ENCODE results near the gene IRS2.

Gene IRS2

DNA sequence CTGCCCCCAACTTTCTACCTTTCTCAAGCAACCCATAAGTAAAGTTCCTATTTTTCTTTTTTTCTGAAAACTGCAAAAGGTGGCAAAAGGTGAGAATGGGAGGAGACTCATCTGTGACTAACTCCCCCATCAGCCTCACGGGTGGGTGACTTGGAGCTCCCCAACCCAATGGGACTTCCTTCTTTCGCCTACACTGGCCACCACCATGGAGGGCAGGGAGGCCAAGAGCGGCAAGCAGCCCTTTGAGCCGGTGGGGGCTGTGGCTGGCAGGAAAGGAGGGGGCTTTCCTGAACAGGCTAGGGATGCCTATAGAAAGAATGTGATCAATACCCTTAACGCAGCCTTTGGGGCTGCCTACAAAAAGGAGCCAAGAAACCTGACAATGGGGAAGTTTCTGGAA, 16.5 kb downstream of the IRS2 start:
- no peak overlapping the region for H3K4me3 ChIP-seq (ENCODE audit: low read depth, low read length)
- TF ChIP-seq, protein P1, sequence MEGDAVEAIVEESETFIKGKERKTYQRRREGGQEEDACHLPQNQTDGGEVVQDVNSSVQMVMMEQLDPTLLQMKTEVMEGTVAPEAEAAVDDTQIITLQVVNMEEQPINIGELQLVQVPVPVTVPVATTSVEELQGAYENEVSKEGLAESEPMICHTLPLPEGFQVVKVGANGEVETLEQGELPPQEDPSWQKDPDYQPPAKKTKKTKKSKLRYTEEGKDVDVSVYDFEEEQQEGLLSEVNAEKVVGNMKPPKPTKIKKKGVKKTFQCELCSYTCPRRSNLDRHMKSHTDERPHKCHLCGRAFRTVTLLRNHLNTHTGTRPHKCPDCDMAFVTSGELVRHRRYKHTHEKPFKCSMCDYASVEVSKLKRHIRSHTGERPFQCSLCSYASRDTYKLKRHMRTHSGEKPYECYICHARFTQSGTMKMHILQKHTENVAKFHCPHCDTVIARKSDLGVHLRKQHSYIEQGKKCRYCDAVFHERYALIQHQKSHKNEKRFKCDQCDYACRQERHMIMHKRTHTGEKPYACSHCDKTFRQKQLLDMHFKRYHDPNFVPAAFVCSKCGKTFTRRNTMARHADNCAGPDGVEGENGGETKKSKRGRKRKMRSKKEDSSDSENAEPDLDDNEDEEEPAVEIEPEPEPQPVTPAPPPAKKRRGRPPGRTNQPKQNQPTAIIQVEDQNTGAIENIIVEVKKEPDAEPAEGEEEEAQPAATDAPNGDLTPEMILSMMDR (IDR thresholded peaks at IDR 0.05; ENCODE audit: borderline replicate concordance, insufficient read depth, low read depth, low read length): no peak

DNA sequence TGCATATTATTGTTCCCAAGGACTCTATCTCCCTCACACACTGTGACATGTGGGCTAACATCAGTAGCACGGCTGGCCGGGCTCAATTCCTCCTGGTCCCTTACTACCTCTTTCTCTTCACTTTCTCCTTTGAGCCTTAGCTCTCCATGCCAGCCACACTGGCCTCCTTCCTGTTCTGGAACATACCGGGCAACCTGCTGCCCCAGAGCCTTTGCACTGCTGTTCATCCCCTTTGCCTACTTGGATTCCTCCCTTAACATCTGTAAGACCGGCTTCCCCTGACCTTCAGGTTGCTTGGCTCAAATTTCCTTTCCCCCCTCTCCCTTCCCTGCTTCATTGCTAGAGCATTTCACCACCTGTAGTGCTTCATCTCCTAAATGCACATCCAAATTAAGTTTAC, 17.1 kb downstream of the IRS2 start:
- TF ChIP-seq, protein P1 (IDR thresholded peaks at IDR 0.05; ENCODE audit: borderline replicate concordance, insufficient read depth, low read depth, low read length): no peak
- no peak overlapping the region for H3K4me3 ChIP-seq (ENCODE audit: low read depth, low read length)

DNA sequence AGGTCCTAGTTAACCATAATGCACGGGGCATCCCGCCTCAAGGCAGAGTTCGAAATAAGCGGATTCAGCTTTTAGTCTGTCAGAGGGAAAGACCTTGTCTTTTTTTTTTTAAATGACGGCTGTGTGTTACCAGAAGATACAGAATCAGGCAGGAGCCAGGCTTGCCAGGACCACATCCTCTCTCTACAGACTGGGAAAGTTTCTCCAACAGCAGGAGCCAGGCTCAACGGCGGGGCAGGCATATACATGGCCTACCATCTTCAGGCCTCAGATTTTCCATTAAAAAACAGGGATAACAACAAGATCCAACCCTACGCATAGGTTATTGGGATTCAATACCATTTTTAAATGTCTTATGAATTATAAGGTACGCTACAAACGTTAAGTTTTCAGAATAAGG, 17.8 kb downstream of the IRS2 start:
- TF ChIP-seq, protein P1 (IDR thresholded peaks at IDR 0.05; ENCODE audit: borderline replicate concordance, insufficient read depth, low read depth, low read length): no peak
- no peak overlapping the region for H3K4me3 ChIP-seq (ENCODE audit: low read depth, low read length)

DNA sequence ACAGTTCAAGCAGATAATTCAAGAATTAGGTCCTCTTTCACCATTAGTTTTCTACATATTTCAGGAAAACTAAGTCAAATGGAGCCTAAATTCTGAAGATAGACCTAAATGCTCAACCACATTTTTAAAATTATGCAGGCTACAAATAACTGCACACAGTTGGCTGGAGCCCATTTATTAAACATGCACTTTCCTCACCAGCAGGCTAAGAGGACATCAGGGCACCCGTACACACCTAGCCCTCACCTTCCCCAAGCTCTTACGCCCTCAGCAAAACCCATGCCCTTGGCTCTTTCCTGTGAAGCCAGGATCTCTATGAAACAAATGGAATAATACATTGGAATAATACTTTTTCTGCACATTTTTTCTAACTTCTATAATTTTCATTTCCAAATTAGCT, 18.2 kb downstream of the IRS2 start:
- TF ChIP-seq, protein P1 (IDR thresholded peaks at IDR 0.05; ENCODE audit: borderline replicate concordance, insufficient read depth, low read depth, low read length): no peak
- no peak overlapping the region for H3K4me3 ChIP-seq (ENCODE audit: low read depth, low read length)

DNA sequence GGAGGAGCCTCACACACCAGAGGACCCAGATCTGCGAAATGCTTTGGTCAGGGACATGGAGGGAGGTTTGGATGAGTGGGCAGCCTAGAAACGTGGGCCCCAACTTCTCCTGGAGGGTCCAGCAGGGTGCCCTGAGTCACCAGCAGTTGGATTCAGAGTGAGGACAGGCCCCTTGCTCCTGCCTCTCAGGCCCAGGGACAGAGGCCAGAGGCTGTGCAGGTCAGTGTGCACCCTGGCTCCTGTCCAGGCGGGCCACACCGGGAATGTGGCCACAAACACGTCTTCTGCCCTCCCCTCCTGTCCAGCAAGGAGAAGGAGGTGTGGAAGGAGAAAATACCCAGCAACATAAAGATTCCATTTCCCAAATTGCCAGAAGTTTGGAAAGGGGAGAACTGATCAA, 19.4 kb downstream of the IRS2 start:
- TF ChIP-seq, protein P1 (IDR thresholded peaks at IDR 0.05; ENCODE audit: borderline replicate concordance, insufficient read depth, low read depth, low read length): no peak
- no peak overlapping the region for H3K4me3 ChIP-seq (ENCODE audit: low read depth, low read length)

DNA sequence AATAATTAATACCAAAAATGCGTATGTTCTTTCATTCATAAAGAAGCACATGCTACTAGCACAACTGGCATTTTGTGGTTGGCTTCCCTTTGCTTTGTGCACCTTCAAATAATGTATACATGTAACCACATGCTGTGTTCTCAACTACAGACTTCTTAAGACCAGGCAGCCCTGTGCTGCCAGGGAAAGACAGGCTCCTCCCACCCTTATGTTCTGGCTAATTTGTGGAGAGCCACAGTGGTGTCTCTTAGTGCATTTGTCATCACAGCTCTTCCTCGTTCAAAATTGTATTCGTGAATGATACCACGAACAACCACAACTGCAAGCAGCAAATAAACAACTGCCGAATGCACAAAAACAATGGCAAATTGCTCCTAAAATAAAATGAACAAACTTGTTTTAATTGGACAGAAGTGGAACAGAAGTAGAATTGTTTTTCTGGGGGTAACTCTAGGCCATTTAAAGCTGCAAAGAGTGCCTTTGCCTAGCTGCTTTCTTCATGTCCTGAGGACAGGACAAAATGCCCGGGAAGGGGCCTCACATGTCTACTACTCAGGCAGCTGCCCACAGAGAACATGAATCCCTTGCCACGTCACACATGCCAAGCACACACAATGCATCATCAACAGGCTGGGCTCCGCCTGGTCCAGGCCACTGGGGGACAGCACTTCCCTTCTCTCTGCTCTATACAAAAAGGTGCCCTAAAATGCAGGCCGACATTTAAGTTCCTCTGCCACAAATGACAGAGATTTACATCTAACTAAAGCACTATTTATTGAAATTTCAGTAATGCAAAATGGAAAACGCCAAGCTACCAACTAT, 21.7 kb downstream of the IRS2 start:
- TF ChIP-seq, protein P1 (IDR thresholded peaks at IDR 0.05; ENCODE audit: borderline replicate concordance, insufficient read depth, low read depth, low read length): no peak
- no peak overlapping the region for H3K4me3 ChIP-seq (ENCODE audit: low read depth, low read length)

DNA sequence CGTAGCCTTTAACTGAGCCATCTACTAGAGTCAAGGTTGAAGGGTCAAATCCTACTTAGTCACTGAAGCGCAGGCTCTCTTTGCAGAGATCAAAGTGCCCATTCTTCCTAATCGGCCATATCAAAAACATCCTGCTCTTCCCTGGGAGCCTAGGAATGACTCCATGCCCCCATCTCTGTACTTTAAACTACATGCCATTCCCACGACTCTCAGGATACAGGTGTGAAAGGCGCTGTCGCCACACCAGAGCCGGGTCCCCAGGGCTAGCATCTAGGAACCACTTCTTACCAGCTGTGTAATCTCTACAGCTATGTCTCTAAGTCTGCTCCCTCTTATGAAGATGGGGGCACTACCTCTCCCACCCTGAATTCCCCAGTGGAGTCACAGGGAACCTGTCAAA, 22.3 kb downstream of the IRS2 start:
- H3K4me3 ChIP-seq (ENCODE audit: low read depth, low read length): no peak overlapping the region
- TF ChIP-seq, protein P1 (IDR thresholded peaks at IDR 0.05; ENCODE audit: borderline replicate concordance, insufficient read depth, low read depth, low read length): no peak
